ENCODE data around the gene TRDN. TPM values are rescaled to one million over a fixed set of nuclear protein-coding genes. Genes with fewer than 3 reads are reported as not detected.
"Not testable (repeated sequence)": the region's sequence is repeated elsewhere in the genome, so short reads cannot be mapped to it uniquely, and the experiment has no call there.

Gene TRDN
- total RNA-seq, 1 donor from 2014 or later: not detected

- no peak for TF ChIP-seq CTCF (conservative IDR thresholded peaks at IDR 0.05)
- H3K36me3 Mint-ChIP-seq (ENCODE audit: low read depth): no peaks in the 10 kb centered on the region
- H3K27me3 Mint-ChIP-seq (ENCODE audit: low read depth): no peaks in the 10 kb centered on the region
- H3K27ac Mint-ChIP-seq (ENCODE audit: unreplicated experiment): no peak overlapping the region
- DNase-seq (ENCODE audit: low read depth, low spot score): no peak
- no peak overlapping the region for H3K4me3 Mint-ChIP-seq
- H3K9me3 Mint-ChIP-seq: peaks cover 2% of the 10 kb centered on the region
- H3K4me1 Mint-ChIP-seq: peaks cover 6% of the 10 kb centered on the region
Measured at GRCh38 chr6:123564361-123564760, 72.4 kb downstream of the TRDN start.

- no peaks in the 10 kb centered on the region for H3K36me3 Mint-ChIP-seq (ENCODE audit: low read depth)
- H3K4me3 Mint-ChIP-seq: no peak overlapping the region
- DNase-seq (ENCODE audit: low read depth, low spot score): no peak
- no peak for TF ChIP-seq CTCF (conservative IDR thresholded peaks at IDR 0.05)
- no peaks in the 10 kb centered on the region for H3K27me3 Mint-ChIP-seq (ENCODE audit: low read depth)
- H3K9me3 Mint-ChIP-seq: peaks cover 2% of the 10 kb centered on the region
- H3K27ac Mint-ChIP-seq (ENCODE audit: unreplicated experiment): no peak overlapping the region
- H3K4me1 Mint-ChIP-seq: peaks cover 6% of the 10 kb centered on the region
Measured at GRCh38 chr6:123562677-123563076, 74.1 kb downstream of the TRDN start.

GRCh38 chr6:123562264-123562663 is 74.5 kb downstream of the TRDN start:
- H3K4me3 Mint-ChIP-seq: no peak overlapping the region
- H3K36me3 Mint-ChIP-seq (ENCODE audit: low read depth): no peaks in the 10 kb centered on the region
- no peak for TF ChIP-seq CTCF (conservative IDR thresholded peaks at IDR 0.05)
- peaks cover under 1% of the 10 kb centered on the region for H3K9me3 Mint-ChIP-seq
- H3K27ac Mint-ChIP-seq (ENCODE audit: unreplicated experiment): no peak overlapping the region
- DNase-seq (ENCODE audit: low read depth, low spot score): no peak
- H3K27me3 Mint-ChIP-seq (ENCODE audit: low read depth): no peaks in the 10 kb centered on the region
- H3K4me1 Mint-ChIP-seq: peaks cover 6% of the 10 kb centered on the region

GRCh38 chr6:123559816-123560215 is 76.9 kb downstream of the TRDN start:
- H3K9me3 Mint-ChIP-seq; H3K27me3 Mint-ChIP-seq (ENCODE audit: low read depth); DNase-seq (ENCODE audit: low read depth, low spot score); H3K4me3 Mint-ChIP-seq; H3K36me3 Mint-ChIP-seq (ENCODE audit: low read depth); H3K4me1 Mint-ChIP-seq: not testable (repeated sequence)
- H3K27ac Mint-ChIP-seq (ENCODE audit: unreplicated experiment): peak overlapping the region; percentile 48

- H3K27me3 Mint-ChIP-seq (ENCODE audit: low read depth); H3K4me1 Mint-ChIP-seq; H3K4me3 Mint-ChIP-seq; H3K9me3 Mint-ChIP-seq; H3K36me3 Mint-ChIP-seq (ENCODE audit: low read depth); DNase-seq (ENCODE audit: low read depth, low spot score); H3K27ac Mint-ChIP-seq (ENCODE audit: unreplicated experiment): not testable (repeated sequence)
Measured at GRCh38 chr6:123557474-123557873, 79.3 kb downstream of the TRDN start.

- Mint-ChIP-seq H3K27me3 (ENCODE audit: low read depth) (no peaks in the 10 kb centered on the region), H3K4me3 (no peak overlapping the region), H3K9me3 (no peaks in the 10 kb centered on the region), H3K36me3 (ENCODE audit: low read depth) (no peaks in the 10 kb centered on the region), H3K4me1 (no peaks in the 10 kb centered on the region), H3K27ac (ENCODE audit: unreplicated experiment) (no peak overlapping the region)
- no peak for TF ChIP-seq CTCF (conservative IDR thresholded peaks at IDR 0.05)
- no peak for DNase-seq (ENCODE audit: low read depth, low spot score)
Measured at GRCh38 chr6:123551939-123552707, 84.6 kb downstream of the TRDN start.

All from neural crest cell (in vitro differentiated cells).